ENCODE results near the gene EZH2.

The EZH2 gene

DNA sequence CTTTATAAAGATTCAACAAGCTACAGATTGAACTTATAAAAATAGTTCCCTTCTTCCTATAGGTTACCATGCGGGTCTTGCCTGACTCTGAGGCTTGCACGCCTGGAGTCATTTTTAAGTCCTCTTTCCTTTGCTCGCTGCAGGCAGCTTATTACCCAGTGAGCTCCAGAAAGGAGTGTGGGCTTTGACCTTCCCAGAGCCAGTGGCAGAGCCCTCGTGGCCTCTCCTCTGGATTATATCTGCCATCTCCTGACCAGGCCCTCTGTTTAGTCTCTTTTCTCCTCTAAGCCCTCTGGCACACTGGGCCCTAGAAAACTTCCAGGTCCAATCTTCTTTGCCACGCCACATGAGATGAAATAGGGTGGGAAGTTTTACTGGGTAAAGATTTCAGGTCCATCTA, 39.9 kb upstream of the EZH2 start:
- ChIA-PET POLR2A (ENCODE audit: low non-redundant PET) (no interaction called here), CTCF (no interaction called here)
- no peak overlapping the region for H3K27ac ChIP-seq

DNA sequence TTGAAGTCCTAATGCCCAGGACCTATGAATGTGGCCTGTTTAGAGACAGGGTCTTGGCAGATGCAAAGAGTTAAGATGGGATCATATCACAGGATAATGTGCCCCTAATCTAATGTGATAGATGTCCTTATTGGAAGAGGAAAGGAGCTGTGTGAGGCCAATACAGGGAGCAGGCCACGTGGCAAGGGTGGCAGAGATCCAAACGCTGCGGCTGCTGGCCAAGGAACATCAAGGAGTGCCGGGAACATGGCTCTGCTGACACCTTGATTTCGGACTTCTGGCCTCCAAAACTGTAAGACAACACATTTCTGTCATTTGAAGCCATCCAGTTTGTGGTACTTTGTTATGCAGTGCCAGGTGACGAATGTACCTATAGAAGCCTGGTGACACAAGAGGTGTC, 37.7 kb upstream of the EZH2 start:
- POLR2A ChIA-PET (ENCODE audit: low non-redundant PET): no interaction called here
- DNase-seq (ENCODE audit: low spot score): no peak
- TF ChIP-seq, protein P1, sequence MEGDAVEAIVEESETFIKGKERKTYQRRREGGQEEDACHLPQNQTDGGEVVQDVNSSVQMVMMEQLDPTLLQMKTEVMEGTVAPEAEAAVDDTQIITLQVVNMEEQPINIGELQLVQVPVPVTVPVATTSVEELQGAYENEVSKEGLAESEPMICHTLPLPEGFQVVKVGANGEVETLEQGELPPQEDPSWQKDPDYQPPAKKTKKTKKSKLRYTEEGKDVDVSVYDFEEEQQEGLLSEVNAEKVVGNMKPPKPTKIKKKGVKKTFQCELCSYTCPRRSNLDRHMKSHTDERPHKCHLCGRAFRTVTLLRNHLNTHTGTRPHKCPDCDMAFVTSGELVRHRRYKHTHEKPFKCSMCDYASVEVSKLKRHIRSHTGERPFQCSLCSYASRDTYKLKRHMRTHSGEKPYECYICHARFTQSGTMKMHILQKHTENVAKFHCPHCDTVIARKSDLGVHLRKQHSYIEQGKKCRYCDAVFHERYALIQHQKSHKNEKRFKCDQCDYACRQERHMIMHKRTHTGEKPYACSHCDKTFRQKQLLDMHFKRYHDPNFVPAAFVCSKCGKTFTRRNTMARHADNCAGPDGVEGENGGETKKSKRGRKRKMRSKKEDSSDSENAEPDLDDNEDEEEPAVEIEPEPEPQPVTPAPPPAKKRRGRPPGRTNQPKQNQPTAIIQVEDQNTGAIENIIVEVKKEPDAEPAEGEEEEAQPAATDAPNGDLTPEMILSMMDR (conservative IDR thresholded peaks at IDR 0.05; ENCODE audit: low read depth): no peak
- CTCF ChIA-PET: interaction anchor here (0.6 kb wide), 1 partner anchor 9 kb away, joined by 3 read pairs; no protein-coding TSS in a partner anchor
- H3K27ac ChIP-seq: no peak overlapping the region

More for the DNA sequence above, 39.9 kb upstream of the EZH2 start:
- no peak for DNase-seq (ENCODE audit: low spot score)
- TF ChIP-seq, protein P1 (conservative IDR thresholded peaks at IDR 0.05; ENCODE audit: low read depth): no peak

DNA sequence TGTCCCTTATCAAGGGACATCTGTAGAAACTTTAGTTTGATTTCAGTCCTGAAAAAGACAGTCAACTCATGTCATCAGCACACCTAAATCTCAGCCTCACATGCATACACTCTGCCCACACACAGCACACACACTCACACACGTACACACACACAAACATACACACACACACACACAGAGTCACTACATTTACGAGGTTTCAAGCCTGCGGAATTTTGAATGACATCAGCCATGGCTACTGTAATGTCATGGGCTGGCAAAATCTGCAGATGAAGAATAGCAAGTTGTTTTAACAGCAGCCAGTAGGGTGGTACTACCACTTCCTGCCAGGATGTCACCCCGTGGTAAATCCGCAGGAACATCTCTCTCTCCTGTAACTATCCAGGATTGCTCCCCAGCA, 37.1 kb upstream of the EZH2 start:
- no peak overlapping the region for H3K27ac ChIP-seq
- TF ChIP-seq, protein P1 (conservative IDR thresholded peaks at IDR 0.05; ENCODE audit: low read depth): no peak
- DNase-seq (ENCODE audit: low spot score): no peak
- CTCF ChIA-PET: no interaction called here
- POLR2A ChIA-PET (ENCODE audit: low non-redundant PET): no interaction called here

- no peak overlapping the region for H3K27ac ChIP-seq
- TF ChIP-seq, protein P1 (conservative IDR thresholded peaks at IDR 0.05; ENCODE audit: low read depth): no peak
- ChIA-PET POLR2A (ENCODE audit: low non-redundant PET) (no interaction called here), CTCF (no interaction called here)
- DNase-seq (ENCODE audit: low spot score): no peak
Measured at GRCh38 chr7:148919859-148920258, 35.8 kb upstream of the EZH2 start.

- CTCF ChIA-PET: no interaction called here
- TF ChIP-seq, protein P1 (conservative IDR thresholded peaks at IDR 0.05; ENCODE audit: low read depth): no peak
- no peak overlapping the region for H3K27ac ChIP-seq
- POLR2A ChIA-PET (ENCODE audit: low non-redundant PET): no interaction called here
- no peak for DNase-seq (ENCODE audit: low spot score)
Measured at GRCh38 chr7:148918058-148918596, 34.0 kb upstream of the EZH2 start.

- POLR2A ChIA-PET (ENCODE audit: low non-redundant PET): no interaction called here
- TF ChIP-seq, protein P1 (conservative IDR thresholded peaks at IDR 0.05; ENCODE audit: low read depth): no peak
- CTCF ChIA-PET: no interaction called here
- H3K27ac ChIP-seq: no peak overlapping the region
- DNase-seq (ENCODE audit: low spot score): no peak
Measured at GRCh38 chr7:148916186-148916585, 32.1 kb upstream of the EZH2 start.

- CTCF ChIA-PET: no interaction called here
- no peak for DNase-seq (ENCODE audit: low spot score)
- POLR2A ChIA-PET (ENCODE audit: low non-redundant PET): no interaction called here
- TF ChIP-seq, protein P1 (conservative IDR thresholded peaks at IDR 0.05; ENCODE audit: low read depth): no peak
- H3K27ac ChIP-seq: no peak overlapping the region
Measured at GRCh38 chr7:148915211-148915610, 31.1 kb upstream of the EZH2 start.

Data from RWPE1 (cell line).